Frontal cortex (tissue), 4 donors: ENCODE data around the gene DCTN1. TPM values are rescaled to one million over a fixed set of nuclear protein-coding genes. Genes with fewer than 3 reads are reported as not detected.

ENCODE experiments used
- DNase-seq, 2 donors: peaks; one replicate each; pipeline ENCODE4 v3.0.0; 2012; ENCODE audit warnings: low spot score in 2 of 2
- FAIRE-seq: peaks from 2 replicates; lab custom pipeline; 2012; peaks lifted over from hg19 to GRCh38; lab: Jason Lieb, UNC
- total RNA-seq: library from RNA; depleted of rRNA; stranded (reverse); fragments of >200 nt; gene quantifications from one replicate; pipeline ENCODE4 v1.2.3, GENCODE V29; 2014
- donor health status: control.
- donor health status: control.
- donor health status: control.

The DCTN1 gene
- total RNA-seq, 1 donor from 2014 or later: 111 TPM

DNA sequence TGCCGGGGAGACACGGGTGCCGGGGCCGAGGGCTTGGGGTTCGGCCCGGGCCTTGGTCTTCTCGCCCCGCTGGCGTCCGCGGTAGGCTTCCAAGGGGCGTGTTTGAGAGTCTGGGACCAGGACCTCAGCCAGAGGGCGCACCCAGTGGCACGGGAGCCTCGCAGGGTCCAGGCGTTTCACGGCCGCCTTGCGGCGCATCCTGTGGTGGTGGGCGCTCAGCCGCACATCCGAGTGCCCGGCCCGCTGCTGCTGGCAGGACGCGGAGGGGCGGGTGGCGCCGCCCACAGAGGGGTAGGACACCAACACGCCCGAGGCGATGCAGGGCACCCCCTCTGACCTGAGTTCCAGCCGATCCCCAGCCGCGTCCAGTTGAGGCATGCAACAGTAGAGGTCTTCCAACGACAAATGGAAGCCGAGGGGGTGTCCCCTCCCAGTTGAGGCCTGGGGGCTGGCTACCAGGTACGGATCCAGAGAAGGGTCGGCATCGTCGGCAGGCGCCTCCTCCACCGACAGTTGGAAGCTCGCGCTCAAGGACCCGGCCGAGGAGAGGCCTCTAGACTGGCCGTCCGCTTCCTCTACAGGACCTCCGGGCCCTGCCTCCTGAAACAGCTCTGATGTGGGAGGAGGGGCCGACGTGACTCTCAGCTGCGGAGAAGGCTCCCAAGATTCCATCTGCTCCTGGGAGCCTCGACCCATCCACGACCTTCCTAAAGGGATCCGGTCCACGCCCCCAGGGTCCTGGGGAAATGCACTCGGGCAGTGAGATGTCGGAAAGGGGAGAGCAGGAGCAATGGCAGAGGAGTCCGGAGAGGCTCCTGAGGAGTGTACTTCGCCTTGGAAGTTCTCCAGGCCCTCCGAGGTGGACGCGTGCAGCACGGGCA, 35.0 kb upstream of the DCTN1 start:
- FAIRE-seq (no peak), DNase-seq (peak; percentile 74 to 75)

DNA sequence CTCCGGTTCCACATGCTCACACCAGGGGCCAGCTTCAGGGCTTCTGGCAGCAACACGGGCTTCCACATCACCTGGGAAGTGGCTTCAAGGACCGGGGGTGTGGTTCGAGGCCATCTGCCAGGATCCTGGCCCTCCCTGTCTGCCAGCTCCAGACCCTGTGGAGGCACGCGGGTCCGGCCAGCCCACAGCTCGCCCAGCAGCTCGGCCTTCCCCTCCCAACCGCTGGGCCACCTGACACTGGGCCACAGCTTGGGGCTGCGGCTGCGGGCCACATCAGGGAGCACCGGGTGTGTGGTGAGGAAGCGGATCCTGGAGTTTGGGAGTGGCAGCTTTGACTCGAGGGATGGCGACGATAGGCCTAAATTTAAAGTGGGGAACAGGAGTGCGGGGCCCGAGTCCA, 34.3 kb upstream of the DCTN1 start:
- FAIRE-seq (no peak), DNase-seq (peak in 1 of 2 donors; percentile 42)

DNA sequence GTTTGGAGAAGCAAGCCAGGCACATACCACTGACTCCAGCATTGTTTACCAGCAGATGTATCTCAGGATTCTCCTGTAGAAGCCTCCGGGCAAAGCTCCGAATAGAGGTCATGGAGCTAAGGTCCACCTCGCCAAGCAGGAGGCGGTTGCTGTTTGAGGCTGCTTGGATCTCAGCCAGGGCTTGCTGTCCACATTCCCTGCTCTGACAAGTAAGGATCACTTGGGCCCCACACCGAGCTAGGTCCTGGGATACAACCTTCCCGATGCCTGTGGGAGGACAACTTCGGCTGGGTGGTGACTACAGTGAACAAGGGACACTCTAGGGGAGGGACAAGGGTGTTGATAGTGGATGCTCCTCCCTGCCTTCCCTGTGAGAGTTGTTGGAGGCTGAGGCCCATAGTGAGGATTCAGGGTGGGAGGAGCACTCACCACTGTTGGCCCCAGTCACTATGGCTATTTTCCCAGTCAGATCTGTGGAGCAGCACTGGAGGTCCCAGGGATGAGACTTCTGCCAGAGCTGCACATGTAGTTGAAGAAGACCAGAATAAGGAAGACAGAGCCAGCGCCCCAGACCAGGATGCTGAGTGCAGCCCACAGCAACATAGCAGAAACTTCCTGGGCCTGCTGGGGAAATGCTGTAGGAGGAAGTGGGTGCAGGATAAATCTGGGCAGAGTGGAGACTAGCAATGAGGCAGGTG, 33.0 kb upstream of the DCTN1 start:
- peak in 1 of 2 donors; percentile 22 for DNase-seq
- FAIRE-seq: no peak

DNA sequence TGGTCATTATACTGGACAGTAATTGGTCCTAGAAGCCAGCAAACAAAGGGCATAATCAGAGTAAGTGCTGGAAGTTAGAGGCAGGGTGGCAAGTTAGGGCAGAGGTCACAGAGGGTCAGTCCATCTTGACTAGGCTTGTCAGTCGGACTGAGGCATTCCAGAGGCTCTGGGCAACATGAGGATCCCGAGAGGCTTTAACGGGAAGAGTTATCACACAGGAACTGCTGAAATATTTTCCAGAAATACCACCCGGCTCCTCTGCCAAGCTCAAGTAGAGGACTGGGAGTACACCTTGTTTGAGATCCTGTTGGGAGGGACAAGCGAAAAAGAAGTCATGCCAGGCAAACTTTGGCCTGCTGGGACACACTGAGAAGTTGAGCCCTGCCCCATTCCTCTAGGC, 27.6 kb upstream of the DCTN1 start:
- FAIRE-seq (no peak), DNase-seq (no peak)

DNA sequence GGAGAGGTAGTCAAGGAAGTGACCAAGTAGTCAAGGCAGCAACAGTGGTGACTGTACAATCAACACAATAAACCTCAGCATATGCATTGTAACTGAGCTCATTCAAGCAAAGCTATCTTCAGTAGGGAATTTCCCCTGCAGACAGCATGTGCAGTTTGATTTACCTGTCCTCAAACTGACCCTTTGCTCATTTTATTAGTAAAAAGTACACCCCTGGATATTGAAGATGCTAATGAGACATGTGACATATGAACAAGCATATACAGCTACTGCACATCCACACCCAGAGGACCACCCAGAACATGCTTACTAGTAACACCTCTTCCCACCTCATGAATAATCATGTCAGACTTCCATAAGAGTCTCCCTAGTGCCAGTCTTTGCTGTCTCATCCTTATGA, 25.9 kb upstream of the DCTN1 start:
- no peak for DNase-seq
- FAIRE-seq: no peak

DNA sequence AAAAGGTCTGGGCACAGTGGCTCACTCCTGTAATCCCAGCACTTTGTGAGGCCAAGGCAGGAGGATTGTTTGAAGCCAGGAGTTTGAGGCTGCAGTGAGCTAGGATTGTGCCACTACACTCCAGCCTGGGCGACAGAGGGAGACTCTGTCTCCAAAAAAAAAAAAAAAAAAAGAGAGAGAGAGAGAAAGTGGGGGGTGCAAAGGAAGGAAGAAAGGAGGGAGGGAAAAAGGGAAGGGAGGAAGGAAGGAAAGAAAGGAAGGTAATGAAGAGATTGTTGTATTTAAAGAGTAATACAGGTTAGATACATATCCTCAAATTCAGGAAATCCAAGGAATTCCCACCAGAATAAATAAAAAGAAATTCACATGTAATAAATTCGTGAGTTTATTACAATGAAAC, 21.8 kb upstream of the DCTN1 start:
- DNase-seq (no peak), FAIRE-seq (no peak)

DNA sequence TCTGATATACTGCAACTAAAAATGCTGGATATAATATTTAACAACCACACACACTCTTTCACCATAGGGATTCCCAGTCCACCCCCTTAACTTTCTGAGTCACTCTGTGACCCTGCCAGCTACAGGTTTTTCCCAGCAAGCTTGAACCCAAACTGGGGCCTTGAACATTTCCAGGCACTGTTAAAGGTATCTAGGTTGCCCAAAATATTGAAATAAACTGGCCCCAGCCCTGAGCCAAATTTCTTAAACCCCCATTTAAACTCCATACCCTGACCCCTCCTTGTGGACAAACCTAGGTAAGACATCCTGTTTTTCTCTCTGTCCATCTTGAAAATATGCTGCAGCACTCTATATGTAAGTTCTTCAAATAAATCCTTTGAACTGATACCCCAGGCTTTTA, 19.7 kb upstream of the DCTN1 start:
- FAIRE-seq: no peak
- DNase-seq: no peak

DNA sequence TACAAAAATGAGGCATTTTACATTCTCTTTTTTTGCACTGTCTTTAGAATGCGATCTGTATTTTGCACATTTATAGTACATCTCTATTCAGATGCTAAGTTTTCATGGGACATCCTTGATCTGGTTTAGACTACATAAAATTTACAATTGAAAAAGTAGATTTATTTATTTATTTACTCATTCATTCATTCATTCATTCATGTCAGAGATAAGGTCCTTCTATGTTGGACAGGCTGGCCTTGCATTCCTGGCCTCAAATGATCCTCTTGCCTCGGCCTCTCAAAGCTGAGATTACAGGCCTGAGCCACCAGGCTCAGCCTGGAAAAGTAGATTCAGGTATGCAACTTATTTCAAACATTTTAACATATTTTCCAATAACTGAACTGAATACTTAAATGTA, 16.0 kb upstream of the DCTN1 start:
- FAIRE-seq: no peak

DNA sequence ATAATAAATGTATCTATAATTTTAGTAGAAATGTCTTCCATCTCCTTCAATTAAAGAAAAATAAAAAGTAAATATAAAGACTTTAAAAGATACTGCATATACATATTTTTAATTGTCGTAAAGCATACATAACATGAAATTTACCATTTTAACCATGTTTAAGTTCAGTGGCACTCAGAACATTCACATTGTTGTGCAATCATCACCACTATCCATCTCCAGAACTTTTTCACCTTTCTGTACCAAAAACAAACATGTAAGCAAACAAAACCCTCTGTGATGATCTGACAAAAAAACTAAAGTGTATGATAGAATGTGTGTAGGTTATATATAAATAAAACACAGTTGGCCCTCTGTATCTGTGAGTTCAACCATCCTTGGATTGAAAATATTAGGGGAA, 13.4 kb upstream of the DCTN1 start:
- FAIRE-seq (no peak), DNase-seq (no peak)

More for the DNA sequence above, 16.0 kb upstream of the DCTN1 start:
- no peak for DNase-seq

DNA sequence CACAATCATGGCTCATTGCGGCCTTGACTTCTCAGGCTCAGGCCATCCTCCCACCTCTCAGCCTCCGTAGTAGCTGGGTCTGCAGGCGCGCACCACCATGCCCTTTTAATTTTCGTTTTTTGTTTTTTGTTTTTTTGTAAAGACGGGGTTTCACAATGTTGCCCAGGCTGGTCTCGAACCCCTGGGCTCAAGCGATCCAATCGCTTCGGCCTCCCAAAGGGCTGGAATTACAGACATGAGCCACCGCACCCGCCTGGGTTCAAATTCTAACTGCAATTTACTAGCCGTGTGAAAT, 12.3 kb upstream of the DCTN1 start:
- DNase-seq (no peak), FAIRE-seq (no peak)

DNA sequence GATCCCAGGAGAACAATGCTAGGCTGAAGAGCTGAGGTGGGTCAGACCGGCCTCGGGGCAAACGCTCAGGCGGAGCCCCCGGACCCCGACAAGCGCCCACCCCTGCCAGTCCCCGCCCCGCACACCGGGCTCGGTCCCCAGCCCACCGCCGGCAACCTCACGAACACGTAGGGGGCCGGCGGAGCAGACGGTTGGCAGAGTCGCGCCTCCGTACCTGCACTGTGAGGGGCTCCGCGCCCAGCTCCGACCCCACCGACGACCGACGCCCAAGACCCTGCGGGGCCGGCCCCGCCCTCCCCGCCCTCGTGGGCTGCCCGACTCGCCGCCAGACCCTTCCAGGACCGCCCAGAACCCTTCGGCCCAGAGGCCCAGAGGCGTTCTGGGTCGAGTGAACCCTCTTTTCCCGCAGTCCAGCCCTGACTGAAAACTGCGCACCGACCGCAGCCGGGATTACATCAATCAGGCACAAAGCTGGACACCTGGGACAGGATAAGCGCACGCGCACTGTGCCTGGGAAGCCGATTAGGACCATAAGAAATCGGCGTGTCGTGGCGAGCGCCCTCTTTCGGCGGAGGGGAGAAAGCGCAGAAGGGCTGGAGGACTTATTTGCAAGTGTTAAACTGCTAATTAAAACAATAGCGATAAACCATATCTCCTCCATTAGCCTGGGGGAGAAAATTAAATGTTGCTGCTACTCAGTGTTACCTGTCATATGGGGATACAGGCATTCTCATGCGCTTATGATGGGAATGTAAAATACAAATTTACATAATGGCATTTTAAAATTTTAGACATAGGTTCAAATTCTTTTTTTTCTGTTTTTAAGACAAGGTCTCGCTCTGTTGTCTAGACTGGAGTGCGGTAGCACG, 11.7 kb upstream of the DCTN1 start:
- DNase-seq: peak; percentile 88 to 89
- peak; percentile 21 for FAIRE-seq

DNA sequence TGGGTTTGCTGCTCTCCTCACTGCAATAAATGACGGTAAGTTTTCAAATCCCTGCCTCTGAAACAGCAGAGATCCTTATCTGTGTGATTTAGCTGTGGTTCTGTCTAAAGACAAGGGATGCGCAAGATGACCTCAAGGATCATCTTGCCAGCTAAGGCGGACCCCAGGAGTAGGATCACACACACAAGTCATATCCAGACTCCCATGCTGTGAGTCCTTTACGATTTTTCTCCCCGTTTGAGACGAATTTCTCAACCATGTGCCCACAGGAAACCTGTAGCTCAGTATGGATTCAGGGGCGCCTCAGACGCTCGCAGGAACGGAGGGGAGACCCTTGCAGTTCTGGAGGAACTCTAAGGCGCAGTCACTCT, 11.1 kb upstream of the DCTN1 start:
- FAIRE-seq: no peak
- peak in 1 of 2 donors; percentile 56 for DNase-seq

DNA sequence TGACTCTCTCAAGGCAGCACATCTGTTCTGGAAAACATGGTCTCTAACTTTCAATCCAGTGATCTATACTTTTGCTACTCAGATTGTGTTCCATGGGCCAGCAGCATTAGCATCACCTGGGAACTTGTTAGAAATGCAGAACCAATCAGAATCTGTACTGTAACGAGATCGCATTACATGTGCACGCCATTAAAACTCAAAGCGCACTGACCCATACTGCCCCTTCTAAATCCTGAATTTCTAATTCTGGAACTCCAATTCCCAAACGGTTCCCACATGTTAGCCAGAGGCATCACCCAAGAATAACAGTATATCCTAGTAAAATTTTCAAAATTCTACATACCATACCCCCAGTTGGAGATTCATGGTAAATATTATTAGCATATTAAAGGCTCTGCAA, 10.5 kb upstream of the DCTN1 start:
- DNase-seq (no peak), FAIRE-seq (no peak)

DNA sequence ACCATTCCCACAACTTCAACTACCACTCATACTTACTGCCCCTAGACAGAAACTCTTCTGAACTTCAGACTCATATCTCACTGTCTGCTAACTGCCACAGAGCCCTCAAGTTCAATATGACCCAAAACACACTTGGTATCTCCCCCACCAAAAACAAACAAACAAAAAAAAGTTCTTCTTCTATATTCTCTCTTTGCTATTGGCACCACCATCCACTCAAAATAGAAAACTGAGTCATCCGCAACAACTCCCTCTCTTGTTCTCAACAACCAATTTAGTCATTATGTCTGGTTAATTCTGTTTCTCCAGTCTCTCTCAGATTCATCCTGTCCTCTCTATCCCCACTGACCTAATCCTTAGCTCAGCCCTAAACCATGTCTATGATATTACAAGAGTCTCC, 7.2 kb upstream of the DCTN1 start:
- DNase-seq (no peak), FAIRE-seq (no peak)

DNA sequence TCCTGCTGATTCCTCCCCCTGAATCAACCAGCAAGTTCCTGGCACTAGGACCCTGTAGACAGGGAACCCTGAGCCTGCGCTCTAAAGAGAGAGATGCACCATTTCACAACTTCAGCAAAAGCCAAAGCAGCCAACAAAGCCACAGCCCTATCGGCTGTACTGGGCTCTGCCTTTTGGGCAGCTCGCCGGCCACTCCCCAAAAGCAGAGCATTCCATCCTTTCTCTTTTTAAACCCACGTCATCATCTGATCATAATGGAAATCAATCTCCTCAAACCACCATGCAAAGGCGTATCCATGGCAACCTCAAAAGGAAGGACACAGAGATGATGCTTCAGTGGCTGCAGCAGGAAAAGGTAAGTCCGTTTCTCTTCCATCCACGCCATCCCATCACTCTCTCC, 5.3 kb upstream of the DCTN1 start:
- DNase-seq: no peak
- FAIRE-seq: no peak

DNA sequence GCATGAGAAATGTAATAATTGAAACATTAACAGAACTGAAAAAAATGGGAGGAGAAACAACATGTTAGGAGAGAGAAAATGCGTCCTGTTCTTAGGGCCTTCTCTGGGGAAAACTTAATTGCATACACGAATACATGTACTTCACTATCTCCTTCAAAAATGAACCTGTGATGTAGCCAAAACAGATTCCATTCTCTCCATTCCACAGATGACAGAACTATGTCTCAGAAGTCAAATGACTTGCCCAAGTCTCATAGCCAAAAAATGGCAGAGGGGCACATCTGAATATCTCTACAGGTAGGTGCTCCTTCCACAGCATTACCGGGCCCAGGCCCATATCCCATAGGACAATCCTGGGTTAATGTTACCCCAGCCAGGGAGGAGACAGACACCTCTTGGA, 3.9 kb upstream of the DCTN1 start:
- DNase-seq: no peak
- no peak for FAIRE-seq

DNA sequence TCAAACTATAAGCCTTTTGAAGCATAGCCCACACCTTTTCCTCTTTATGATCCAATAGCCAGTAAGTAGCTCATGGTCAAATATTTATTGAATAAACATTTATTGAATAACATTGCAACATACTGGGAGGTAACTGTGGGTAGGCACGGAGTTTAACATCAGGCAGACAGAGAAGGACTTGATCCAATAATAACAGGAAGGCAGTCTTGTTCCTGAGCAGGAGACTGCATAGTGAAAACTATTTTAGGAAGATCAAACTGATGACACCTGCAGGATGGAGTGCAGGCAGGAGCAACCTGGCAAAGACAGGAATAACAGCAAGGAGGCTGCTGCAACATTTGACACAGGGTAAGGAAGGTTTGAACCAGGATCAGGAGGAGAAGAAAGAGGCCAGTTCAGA, 3.1 kb upstream of the DCTN1 start:
- DNase-seq (no peak), FAIRE-seq (no peak)

DNA sequence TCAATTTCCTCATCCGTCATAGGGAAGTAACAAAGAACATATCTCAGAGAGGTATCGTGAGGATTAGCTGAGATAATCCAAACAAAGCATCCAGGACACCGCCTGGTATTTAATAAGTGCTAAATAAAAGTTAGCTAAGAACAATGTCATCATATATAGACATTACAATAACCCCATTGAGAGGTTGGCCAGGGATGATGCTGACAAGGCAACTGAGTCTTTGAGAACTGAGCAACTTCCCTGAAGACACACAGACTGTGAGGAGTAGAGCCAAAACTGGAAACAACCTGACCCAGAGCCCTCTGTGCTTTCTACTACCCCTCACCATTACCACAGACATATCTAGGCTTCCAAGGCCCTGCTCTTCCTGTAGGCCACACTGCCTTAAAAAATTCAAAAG, 1.6 kb upstream of the DCTN1 start:
- DNase-seq: no peak
- FAIRE-seq: no peak

DNA sequence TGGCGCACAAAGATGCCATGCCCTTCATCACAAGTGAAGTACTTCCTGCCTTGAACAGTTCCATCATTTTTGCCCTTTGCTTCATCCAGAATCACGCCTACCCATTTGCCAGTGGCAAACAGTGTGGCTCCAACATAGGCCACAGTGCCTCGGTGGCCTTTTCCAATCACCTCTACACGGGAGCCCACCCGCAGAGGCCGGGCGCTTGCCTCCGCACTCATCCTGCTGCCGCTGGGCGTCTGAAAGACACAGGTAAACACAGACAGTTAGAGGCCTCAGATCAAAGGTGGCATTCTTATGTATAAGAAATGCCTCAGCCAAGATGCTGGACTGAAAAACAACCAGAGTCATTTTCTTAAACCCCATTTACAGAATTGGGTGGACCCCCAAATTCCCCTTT, 2.1 kb downstream of the DCTN1 start:
- FAIRE-seq: no peak
- no peak for DNase-seq

DNA sequence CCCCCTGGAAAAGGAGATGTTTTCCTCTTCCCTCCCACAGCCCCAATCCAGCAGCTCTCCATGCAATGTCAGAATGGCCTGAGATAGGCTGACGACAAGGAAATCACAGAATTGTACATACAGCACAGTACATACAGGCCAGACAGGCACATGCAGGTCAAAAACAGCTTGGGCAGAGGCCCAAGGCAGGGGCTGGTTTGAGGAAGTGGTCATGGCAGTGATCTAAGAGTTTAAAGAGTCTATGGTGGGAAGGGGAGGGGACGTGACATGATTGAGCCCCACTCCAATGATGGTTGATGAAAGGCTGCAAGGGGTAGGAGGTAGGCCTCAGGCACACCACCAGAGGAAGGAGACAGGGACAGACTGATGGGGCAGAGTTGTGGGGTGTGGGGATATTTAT, 4.3 kb downstream of the DCTN1 start:
- no peak for FAIRE-seq
- no peak for DNase-seq
